Globus pallidus (tissue), 1 donor: Measurements from ENCODE around the gene C1QTNF3.
"Not testable (repeated sequence)": the region's sequence is repeated elsewhere in the genome, so short reads cannot be mapped to it uniquely, and the experiment has no call there.

Source experiments
- DNase-seq: peaks from one replicate; pipeline ENCODE4 v3.0.0-alpha.2; 2015; ENCODE audit warnings: low spot score

The C1QTNF3 gene

DNA sequence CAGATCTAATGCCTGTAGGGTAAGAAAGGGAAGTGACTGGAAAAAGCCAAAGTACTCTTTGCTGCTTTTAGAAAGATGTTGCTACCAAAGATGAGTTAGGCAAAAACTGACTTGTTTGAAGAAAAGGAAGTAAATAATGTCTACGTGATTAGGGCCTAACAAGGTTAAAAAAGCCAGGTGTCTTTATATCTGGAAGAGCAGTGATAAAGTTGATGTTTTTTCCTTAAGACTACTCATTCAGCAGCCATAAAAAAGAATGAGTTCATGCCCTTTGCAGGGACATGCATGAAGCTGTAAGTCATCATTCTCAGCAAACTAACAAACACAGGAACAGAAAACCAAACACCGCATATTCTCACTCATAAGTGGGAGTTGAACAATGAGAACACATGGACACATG is 21.7 kb downstream of the C1QTNF3 start:
- no peak for DNase-seq

DNA sequence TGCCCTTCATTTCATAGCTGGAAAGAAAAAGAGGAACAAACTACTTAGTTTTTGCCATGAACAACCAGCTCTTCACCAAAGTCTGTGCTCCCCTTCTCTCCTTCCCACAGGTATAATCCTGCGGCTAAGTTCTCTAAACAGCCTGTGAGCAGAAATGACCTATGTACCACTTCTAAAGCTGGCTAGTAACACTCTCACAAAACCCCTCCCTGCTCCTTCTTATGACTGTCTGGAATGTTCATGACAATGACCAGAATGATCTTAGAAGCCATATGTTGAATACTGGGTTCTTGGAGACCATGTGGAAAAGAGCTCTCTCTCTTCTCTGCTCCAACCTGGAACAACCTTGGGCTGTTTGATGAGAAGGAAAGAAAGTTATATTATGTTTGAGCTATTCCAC is 22.3 kb downstream of the C1QTNF3 start:
- no peak for DNase-seq

DNA sequence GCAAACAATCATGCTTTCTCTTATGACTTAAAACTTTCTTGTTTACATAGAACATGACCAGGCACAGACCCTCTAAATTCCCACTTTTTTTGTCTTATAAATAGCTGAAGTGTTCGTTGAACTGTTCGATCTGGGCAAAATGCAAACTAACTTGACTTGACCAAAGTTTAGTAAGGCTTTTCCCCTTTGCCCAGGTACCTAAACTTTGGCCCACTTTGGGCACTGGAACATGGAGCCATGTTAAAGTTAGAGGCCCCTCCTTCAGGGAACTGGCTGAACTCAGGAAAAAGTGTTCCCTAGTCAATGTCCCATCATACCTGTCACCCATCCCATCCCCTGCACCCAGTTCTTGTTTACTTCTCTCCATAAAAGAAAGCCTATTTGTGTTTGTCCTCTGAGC is 25.8 kb downstream of the C1QTNF3 start:
- no peak for DNase-seq

DNA sequence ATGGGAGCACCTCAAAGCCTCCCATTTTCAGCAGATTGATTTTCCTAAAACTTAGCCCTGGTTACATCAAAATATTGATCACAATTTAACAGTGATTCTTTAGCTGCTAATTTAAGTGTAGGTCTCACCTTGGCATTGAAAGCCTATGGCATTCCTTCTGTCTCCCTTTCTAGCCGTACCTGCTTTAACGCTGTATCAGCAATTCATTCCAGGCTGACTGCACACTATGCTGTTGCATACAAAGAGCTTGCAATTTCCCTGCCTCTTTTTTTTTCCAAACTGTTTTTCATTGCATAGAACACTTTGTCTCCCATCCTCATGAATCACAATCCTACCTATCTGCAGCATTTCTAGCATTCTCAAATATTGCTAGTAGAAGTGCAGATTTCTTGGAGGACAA is 26.3 kb downstream of the C1QTNF3 start:
- no peak for DNase-seq

DNA sequence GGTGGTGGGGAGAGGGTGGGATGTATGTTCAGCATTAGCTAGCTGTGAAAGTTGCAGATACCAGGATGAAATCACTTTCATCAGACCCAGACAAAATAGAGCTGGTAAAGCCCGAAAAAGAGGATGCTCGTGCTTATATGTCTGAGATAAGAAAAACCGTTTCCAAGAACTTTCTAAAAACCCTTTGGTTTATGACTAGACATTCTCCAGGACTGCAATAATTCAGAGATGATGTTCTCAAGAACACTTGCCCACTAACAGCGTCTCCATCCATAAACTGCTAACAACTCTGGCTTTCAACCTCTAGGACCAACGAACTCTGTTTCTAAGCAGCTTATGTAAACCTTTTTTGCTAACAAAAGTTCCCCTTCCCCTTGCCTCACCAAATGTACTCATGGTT is 26.8 kb downstream of the C1QTNF3 start:
- DNase-seq, result no peak

DNA sequence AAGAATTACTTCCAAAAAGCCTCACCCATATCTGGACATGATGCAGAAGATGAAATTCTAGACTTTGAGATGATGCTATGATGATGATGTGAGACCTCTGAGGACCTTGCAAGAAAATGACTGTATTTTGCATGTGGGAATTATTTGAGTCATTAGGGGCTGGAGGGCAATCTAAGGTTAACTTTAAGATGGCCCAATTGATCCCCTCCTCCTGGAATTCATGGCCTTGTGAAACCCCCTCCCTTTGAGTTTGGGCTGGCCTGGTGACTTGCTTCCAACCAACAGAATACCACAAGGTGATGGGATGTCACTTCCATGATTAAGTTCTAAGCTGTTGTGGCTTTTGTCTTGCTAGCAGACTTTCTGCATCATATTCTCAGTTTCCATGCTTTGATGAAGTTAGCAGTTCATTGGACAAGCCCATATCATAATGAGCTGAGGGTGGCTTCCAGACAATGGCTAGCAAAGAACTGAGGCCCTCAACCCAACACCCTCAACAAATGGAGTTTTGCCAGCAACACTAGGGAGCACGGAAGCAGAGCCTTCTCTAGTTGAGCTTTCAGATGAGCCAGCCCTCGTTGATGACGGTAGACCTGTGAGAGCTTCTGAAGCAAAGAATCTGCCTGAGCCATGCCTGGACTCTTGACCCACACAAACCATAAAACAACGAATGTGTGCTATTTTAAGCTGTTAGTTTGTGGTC is 27.7 kb downstream of the C1QTNF3 start:
- no peak for DNase-seq

DNA sequence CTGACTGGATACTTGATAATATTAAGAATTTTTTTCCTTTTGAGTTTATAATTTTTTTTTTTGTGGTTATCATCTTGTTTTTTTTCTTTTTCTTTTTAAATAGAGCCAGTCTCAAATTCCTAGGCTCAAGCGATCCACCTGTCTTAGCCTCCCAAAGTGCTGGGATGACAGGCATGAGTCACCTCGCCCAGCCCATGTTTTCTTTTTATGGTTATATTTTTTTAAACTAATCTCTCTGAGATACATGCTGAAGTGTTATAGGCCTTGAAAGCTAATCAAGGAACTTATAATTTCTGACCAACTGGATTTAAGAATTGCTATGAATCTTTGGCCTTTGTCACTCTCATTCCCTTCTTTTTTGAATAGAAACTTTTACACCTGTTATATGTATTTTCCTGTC is 28.4 kb downstream of the C1QTNF3 start:
- no peak for DNase-seq

DNA sequence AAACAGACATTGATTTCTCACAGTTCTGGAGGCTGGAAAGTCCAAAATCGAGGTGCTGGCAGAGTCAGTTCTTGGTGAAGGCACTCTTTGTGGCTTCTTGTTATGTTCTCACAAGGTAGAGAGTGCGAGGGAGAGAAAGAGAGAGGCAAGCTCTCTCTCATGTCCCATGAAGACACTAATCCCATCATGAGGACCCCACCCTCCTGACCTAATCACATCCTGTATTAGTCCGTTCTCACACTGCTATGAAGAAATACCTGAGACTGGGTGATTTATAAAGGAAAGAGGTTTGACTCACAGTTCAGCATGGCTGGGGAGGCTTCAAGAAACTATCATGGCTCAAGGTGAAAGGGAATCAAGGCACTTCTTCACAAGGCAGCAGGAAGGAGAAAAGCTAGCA is 29.5 kb downstream of the C1QTNF3 start:
- no peak for DNase-seq

DNA sequence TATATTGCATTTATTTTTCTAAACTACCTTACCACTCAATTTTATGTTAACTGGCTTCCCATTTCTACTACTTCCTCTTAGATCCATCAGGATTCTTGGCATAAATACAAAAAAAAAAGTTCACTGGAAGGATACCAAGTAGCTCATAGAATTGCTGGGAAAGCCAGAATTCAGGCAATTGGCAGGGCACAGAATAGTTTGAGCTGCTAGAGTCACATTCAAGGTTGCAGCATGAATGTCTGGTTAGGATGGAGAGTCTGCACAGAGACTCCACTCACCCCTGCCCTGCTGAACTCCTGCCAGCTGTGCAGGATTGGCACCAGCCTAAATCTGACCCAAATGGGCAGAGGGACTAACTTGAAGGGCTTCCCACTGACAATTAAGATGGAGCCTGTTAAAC is 30.2 kb downstream of the C1QTNF3 start:
- peak; percentile 29 for DNase-seq

DNA sequence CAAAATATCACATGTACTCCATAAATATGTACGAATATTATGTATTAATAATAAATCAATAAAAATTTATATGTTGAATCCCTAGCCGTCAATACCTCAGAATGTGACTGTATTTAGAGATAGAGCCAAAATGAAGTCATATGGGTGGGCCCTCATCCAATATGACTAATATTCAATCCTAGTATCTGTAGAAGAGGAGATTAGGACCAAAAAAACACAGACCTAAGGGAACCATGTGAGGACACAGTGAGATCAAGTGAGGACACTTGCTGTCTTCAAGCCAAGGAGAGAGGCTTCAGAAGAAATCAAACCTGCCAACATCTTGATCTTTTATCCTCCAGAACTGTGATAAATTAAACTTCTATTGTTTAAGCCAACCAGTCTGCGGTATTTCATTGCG is 31.5 kb downstream of the C1QTNF3 start:
- no peak for DNase-seq

DNA sequence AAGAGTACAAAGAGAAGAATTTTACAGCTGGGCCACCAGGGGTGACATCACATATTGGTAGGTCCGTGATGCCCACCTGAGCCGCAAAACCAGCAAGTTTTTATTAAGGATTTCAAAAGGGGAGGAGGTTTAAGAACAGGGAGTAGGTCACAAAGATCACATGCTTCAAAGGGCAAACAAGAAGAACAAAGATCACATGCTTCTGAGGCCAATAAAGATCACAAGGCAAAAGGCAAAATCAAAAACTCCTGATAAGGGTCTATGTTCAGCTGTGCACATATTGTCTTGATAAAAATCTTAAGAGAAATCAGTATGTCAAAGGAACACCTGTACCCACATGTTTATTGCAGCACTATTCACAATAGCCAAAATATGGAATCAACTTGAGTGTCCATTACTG is 32.9 kb downstream of the C1QTNF3 start:
- DNase-seq, result not testable (repeated sequence)

DNA sequence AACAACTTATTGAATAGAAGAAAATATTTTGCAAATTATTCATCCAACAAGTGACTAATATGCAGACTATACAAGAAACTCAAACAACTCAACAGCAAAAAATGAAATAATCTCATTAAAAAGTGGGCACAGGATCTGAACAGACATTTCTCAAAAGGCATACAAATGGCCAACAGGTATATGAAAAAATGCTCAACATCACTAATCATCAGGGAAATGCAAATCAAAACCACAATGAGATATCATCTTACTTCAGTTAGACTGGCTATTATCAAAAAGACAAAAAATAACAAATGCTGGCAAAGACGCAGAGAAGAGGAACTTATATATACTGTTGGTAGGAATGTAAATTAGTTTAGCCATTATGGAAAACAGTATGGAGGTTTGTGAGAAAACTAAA is 33.4 kb downstream of the C1QTNF3 start:
- DNase-seq, result no peak

DNA sequence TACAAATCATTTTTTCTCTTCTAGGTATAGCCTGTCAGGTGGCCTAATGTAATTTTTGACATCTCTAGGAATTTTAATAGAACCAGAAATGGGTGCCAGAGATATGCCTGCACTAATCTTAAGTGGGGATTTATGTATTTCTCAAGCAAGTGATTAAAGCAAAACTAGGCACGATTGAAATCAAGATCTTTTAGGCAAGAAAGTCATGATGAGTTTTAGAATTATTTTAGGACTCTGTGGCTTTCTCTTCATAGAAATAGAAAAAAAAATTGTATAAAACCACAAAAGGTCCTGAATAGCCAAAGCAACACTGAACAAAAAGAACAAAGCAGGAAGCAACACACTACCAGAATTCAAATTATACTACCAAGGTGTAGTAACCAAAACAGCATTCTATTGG is 34.2 kb downstream of the C1QTNF3 start:
- no peak for DNase-seq

DNA sequence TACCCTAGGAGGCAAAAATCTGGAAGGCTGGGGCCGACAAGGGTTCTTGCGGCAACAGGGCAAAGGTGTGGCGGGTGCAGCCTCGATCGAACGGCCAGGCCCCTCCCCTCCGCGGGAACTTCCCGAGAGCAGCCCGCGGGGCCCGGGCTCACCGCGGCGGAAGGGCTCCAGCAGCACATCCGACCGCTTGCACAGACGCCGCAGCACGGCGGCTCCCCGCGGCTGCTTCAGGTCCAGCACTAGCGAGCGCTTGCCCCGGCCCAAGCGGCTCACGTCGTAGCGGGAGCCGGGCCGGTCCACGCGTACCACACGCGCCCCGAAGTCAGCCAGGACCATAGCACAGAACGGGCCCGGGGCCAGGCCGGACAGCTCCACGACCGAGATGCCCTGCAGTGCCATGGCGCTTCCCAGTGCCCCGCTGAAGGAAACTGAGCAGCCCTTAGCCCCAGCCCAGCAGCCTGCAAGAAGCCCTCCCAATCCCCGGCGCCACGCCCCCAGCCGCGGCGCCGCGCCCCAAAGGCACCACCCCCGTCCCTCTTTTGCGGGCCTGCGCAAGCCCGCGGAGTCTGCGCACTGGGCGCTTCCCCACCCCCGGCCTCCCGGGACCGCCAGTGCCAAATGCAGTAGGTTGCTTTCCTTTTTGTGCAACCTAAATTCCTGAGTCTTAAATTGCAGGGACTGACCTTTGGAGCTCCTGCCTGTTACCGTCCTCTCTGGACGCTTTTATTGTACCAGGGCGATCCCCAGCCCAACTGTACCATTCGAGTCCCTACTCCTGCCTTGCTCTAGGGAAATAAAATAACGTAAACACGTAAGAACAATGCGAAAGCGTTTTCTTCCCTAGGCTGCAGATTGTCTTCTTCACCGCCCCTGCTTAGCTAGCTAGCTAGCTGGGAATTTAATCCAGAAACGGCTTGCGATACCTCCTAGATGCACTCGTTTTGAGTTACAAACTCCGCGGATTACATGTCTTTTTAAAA is 35.1 kb downstream of the C1QTNF3 start, which contains the start of gene AMACR:
Gene AMACR (minus strand): TSS at position 430 of the 980 bp plus-strand sequence. CDS start 31 bp downstream, at position 399.
- peak; percentile 93 for DNase-seq

DNA sequence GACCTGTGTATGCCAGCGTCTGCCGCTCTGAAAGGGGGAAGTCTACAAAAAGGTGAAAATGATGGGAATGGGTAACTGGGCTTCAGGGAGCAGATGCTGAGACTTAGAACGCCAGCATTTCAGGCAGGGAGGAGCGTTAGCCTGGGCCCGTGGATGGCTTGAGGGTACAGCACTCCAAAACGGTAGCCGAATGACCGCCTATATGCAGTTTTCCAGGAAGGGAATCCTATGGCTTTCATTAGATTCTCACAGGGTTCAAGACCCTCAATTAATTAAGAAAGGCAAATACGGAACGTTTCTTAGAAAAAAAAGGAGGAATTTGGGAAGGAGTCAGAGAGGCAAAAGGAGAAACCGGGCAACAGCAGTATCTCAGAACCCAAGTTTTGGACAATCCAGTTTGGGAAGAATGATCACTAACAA is 35.8 kb downstream of the C1QTNF3 start:
- peak; percentile 34 for DNase-seq

DNA sequence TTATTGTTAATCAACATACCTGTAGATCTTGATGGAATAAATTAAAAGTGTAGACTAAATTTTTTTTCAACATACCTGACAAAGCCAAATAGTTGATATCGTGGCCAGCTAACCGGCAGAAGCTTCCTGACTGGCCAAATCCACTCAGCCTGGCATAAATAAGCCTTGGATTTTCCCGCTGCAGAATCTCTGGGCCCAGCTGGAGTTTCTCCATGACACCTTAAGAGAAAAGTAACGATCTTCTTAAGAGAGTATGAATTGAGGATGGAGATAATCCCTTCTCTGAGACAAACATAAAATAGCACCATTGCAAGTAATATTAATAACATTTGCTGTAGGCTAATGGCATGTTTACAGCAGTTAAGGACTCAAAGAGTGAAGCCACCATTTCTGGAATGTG is 37.3 kb downstream of the C1QTNF3 start:
- DNase-seq, result no peak

DNA sequence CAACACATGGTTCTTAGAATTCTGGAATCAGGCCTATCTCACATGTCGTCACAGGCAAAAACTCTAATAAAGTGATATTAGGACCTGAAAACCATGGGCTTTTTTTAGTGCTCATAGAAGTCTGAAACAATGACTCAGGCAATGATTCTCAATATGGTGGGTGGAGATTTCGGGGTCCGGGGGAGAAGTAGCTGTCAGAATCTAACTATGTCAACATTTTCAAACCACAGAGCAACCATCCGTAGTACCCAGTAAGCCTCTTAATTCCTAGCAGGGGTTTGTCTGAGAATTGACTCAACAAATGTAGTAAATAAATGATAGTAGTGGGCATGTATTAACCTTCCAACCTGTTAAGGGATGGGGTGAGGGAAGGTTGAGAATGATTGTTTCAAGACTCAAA is 37.8 kb downstream of the C1QTNF3 start:
- DNase-seq, result no peak

DNA sequence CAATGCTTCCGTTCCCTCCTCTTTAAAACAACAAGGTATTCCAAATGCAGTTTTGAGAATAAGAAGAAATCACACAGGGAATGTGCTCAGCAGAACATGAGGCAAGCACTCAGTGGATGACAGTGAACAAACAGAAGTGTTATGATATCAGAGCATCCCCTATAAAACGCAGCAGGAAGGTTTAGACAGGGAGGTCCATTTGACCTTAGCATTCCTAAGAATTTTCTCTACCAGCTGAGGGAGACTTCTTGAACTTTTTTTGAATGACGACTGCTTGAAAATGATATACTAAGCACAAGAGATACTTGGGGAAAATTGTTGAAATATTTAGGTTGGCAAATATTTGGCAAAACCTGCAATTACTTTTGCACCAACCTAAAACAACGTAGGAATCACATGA is 39.1 kb downstream of the C1QTNF3 start:
- no peak for DNase-seq

DNA sequence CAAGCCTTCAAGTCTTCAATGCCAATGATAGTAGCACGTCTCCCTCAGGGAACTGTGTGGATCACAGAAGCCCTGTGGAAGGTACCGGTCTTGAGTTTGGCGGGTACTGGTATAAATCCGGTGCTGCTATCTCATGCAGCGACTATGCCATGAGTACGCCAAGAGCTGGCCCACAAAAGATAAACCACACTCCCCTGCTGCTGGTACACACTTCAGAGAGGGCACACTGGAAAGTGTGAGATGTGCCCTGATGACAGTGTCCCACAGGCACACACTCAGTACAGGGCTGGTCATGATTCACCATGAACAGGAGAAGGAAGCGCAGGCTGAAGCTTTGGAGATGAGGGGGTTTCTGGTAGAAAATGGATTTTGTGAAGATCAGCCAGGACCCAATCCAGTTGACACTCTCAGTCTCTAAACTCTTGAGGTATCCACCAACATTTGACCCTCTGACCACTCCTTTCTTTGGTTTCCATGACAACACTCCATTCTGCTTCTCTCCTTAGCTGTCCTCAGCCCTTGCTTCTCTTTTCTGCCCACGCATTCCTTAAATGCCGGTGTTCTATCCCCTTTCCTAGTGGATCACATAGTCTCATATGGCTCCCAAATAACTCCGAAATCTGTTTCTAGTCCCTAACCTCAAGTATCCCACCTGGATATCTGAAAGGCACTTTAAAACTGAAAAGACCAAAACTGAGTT is 40.2 kb downstream of the C1QTNF3 start:
- no peak for DNase-seq

DNA sequence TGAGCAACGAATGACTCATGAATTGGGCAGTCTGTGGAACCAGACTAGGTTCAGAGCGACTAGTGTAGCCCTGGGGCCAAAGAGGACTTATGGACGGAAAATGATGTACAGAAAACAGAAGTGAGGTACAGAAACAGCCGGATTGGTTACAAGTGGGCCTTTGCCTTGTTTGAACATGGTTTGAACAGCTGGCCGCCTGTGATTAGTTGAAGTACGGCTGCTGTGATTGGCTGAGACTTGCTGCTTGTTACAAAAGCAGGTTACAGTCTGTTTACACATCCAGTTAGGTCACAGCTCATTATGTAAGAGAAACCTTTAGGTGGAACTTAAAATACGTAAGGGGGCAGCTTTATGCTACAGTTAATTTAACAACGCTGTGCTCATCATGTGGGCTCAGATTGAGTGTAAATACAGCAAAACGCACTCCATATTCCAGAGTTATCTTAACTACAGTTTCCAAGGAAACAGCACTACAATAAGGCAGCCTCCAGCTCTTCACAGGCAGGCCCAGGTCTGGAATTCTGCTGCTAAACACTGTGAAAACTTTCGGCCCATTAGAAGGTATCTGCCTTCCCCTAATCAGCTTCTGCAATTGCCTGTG is 41.7 kb downstream of the C1QTNF3 start:
- no peak for DNase-seq

DNA sequence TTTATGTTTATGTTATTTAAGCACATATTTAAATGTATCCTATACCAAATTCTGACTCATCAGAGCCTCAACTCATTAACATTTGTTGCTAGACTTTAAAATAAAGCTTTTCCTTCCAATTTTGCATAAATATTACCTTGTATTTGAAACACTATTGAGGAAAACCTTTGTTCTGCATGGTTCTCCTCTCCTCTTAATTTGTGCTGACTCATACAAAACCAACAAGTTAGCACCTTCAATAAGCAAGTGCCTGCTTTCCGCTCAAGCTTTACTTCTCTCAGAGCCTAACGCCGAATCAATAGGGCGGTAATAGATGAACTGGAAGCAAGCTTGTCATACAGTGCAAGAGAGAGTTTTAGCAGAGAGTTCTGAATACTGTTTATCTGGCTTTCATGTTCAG is 43.0 kb downstream of the C1QTNF3 start:
- no peak for DNase-seq

DNA sequence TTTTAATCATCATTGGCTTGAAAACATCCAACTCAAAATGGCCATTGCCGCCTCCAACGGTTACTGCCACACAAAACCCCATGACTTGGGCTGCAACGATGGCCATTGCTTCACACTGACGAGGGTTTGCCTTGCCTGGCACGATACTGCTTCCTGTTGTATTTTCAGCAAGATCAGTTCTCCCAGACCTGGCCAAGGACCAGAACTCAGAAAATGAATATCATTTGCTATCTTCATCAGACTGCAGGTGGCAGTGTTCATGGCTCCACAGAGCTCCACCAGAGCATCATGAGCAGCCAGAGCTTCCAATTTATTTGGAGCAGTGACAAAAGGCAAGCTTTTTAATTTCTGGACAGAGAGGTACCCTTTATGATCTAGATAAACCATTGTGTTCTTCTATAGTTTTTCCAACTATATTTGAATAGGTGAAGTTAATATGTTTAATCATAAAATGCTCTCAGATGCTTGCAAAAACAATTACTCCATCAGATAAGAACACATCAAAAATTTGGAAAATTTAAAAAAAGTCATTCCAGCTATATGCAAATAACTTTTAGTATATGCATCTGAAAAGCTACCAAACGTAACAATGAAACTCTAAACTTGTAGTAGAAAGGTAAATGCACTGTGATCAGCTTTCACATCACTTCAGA is 45.6 kb downstream of the C1QTNF3 start:
- DNase-seq, result peak; percentile 76
